NT2/D1 (cell line): ENCODE data around the gene CDR2.

Experiments
- SUZ12 ChIP-seq: IDR thresholded peaks from 2 replicates; pipeline ENCODE4 v1.6.1; 2011; ENCODE audit not compliant: insufficient read length, insufficient read depth; ENCODE audit errors: extremely low read depth
- ZNF274 ChIP-seq: IDR thresholded peaks from 2 replicates; pipeline ENCODE4 v1.6.1; 2011; ENCODE audit warnings: mild to moderate bottlenecking, low read depth, low read length

- TF ChIP-seq SUZ12 (no peak), ZNF274 (no peak)
Observed at GRCh38 chr16:22372882-22373661, 1.3 kb downstream of the CDR2 start.
